ENCODE measurements around the gene CMTM1. TPM values are rescaled to one million over a fixed set of nuclear protein-coding genes. Genes with fewer than 3 reads are reported as not detected.
A peak's percentile ranks its signal among the peaks of the same experiment; 100 is the strongest.
"Not testable (repeated sequence)": the region's sequence is repeated elsewhere in the genome, so short reads cannot be mapped to it uniquely, and the experiment has no call there.

The CMTM1 gene
- total RNA-seq, 2 experiments from 2014 or later = 13.6 to 15.0 TPM

DNA sequence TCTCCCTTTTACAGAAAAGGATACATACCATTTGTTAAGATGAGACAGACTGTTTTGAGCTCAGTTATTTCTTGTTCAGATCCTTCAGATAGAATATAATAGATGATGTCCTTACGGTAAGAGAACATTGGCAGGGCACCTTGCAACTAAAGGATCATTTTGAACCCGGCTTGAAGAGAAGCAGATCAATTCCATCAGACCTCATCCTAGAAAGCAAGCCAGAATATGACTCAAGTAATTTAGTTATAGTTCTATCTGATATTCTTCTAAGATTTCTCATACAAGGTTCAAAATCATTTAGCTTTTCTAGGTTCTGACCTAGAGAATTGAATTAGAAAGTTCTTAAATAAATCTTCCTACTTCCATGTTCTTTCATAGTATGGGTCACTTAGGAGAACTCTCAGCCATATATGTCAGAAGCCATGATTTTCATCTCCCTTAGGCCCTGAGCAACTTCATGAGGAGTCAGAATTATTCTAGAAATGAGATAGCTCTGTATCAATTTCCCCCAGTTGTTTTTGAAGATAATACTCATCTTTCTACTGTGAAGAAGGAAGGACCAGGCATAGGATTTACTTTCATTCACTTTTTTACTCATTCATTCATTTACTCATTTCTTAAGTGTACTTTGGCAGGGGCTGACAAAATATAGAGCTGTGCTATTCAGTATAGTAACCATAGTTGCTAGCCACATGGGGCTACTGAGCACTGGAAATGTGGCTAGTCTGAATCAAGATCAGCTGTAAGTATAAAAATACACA, 2.5 kb upstream of the CMTM1 start:
- H3K4me3 Mint-ChIP-seq = no peak overlapping the region
- H3K36me3 Mint-ChIP-seq (ENCODE audit: low read depth) = peaks cover 76% of the 10 kb centered on the region
- CTCF ChIA-PET = interaction anchor here (0.6 to 4.5 kb wide), 27 partner anchors 8 to 304 kb away, joined by 3 to 48 read pairs (median 5); partner anchors contain the start of genes CKLF, CMTM2, DYNC1LI2 and NAE1
- DNase-seq (no peak), ATAC-seq (no peak)
- H3K9me3 Mint-ChIP-seq (ENCODE audit: insufficient read depth) = no peaks in the 10 kb centered on the region
- H3K27me3 Mint-ChIP-seq (ENCODE audit: low read depth) = no peaks in the 10 kb centered on the region
- peaks cover 57% of the 10 kb centered on the region for H3K4me1 Mint-ChIP-seq (ENCODE audit: low read depth)
- POLR2A ChIA-PET = interaction anchor here (1.1 to 4.0 kb wide), 3 partner anchors 12 to 40 kb away, joined by 3 to 24 read pairs (median 13); partner anchors contain the start of genes CKLF and CMTM3
- H3K27ac Mint-ChIP-seq = no peak overlapping the region

- CTCF ChIA-PET; H3K9me3 Mint-ChIP-seq (ENCODE audit: insufficient read depth); DNase-seq; H3K27me3 Mint-ChIP-seq (ENCODE audit: low read depth); H3K27ac Mint-ChIP-seq; ATAC-seq; H3K4me3 Mint-ChIP-seq; POLR2A ChIA-PET: not testable (repeated sequence)
- Mint-ChIP-seq H3K4me1 (ENCODE audit: low read depth) (peaks cover 37% of the 10 kb centered on the region), H3K36me3 (ENCODE audit: low read depth) (peaks cover 65% of the 10 kb centered on the region)
Measured at GRCh38 chr16:66567270-66567669, 1.0 kb downstream of the CMTM1 start.

GRCh38 chr16:66568355-66568754, 2.1 kb downstream of the CMTM1 start:
- CTCF ChIA-PET = interaction anchor here (0.8 kb wide), 1 partner anchor 14 kb away, joined by 3 read pairs; no protein-coding TSS in a partner anchor
- POLR2A ChIA-PET = no interaction called here
- Mint-ChIP-seq H3K9me3 (ENCODE audit: insufficient read depth) (no peaks in the 10 kb centered on the region), H3K4me1 (ENCODE audit: low read depth) (peaks cover 28% of the 10 kb centered on the region), H3K27ac (no peak overlapping the region), H3K4me3 (no peak overlapping the region), H3K27me3 (ENCODE audit: low read depth) (no peaks in the 10 kb centered on the region), H3K36me3 (ENCODE audit: low read depth) (peaks cover 58% of the 10 kb centered on the region)
- DNase-seq (no peak), ATAC-seq (no peak)

GRCh38 chr16:66569131-66569530, 2.9 kb downstream of the CMTM1 start:
- no peak overlapping the region for H3K27ac Mint-ChIP-seq
- ChIA-PET CTCF (interaction anchor here (0.8 to 1.5 kb wide), 2 partner anchors 13 to 93 kb away, joined by 3 read pairs; no protein-coding TSS in a partner anchor), POLR2A (no interaction called here)
- H3K9me3 Mint-ChIP-seq (ENCODE audit: insufficient read depth) = no peaks in the 10 kb centered on the region
- H3K36me3 Mint-ChIP-seq (ENCODE audit: low read depth) = peaks cover 52% of the 10 kb centered on the region
- peaks cover 23% of the 10 kb centered on the region for H3K4me1 Mint-ChIP-seq (ENCODE audit: low read depth)
- H3K4me3 Mint-ChIP-seq = no peak overlapping the region
- ATAC-seq (no peak), DNase-seq (no peak)
- H3K27me3 Mint-ChIP-seq (ENCODE audit: low read depth) = no peaks in the 10 kb centered on the region

DNA sequence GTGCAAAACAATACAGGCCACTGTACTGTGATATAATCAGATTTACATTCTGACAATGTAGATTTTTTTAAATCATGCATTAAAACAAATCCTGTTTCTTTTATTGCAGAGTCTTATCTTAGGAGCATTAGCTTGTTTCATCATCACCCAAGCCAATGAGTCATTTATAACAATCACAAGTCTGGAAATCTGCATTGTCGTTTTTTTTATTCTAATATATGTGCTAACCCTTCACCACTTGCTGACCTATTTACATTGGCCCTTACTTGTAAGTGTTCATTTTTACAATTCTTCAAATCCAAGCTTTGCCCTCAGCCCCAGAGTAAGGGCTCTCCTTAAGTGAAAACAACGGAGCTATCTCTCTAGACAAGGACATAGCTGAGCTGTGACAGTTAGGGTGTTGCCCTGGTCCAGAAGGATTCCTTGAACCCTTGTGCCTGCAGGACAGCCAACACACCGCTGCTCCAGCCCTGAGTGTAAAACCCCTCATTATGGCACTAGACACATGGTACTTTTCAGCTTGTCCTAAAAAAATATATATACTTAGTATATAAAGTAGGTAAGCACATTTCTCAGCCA, 3.7 kb downstream of the CMTM1 start:
- ATAC-seq (no peak), DNase-seq (no peak)
- no peak overlapping the region for H3K27ac Mint-ChIP-seq
- no peak overlapping the region for H3K4me3 Mint-ChIP-seq
- ChIA-PET CTCF (interaction anchor here (0.7 to 1.5 kb wide), 4 partner anchors 8 to 93 kb away, joined by 3 read pairs; partner anchors contain the start of gene CKLF), POLR2A (interaction anchor here (1.2 kb wide), 1 partner anchor 17 kb away, joined by 4 read pairs; the partner anchor contains the start of gene CKLF)
- peaks cover 20% of the 10 kb centered on the region for H3K4me1 Mint-ChIP-seq (ENCODE audit: low read depth)
- peaks cover 50% of the 10 kb centered on the region for H3K36me3 Mint-ChIP-seq (ENCODE audit: low read depth)
- H3K9me3 Mint-ChIP-seq (ENCODE audit: insufficient read depth) = no peaks in the 10 kb centered on the region
- H3K27me3 Mint-ChIP-seq (ENCODE audit: low read depth) = no peaks in the 10 kb centered on the region

GRCh38 chr16:66572356-66572755, 6.1 kb downstream of the CMTM1 start:
- Mint-ChIP-seq H3K27ac (peak overlapping the region; percentile 62), H3K36me3 (ENCODE audit: low read depth) (peaks cover 26% of the 10 kb centered on the region), H3K4me1 (ENCODE audit: low read depth) (peaks cover 19% of the 10 kb centered on the region), H3K27me3 (ENCODE audit: low read depth) (peaks cover 3% of the 10 kb centered on the region), H3K4me3 (no peak overlapping the region), H3K9me3 (ENCODE audit: insufficient read depth) (no peaks in the 10 kb centered on the region)
- ChIA-PET CTCF (interaction anchor here (1.2 to 2.3 kb wide), 5 partner anchors 9 to 165 kb away, joined by 4 to 14 read pairs (median 7); no protein-coding TSS in a partner anchor), POLR2A (interaction anchor here (0.9 kb wide), 1 partner anchor 25 kb away, joined by 3 read pairs; no protein-coding TSS in a partner anchor)
- ATAC-seq (no peak), DNase-seq (no peak)

- Mint-ChIP-seq H3K27ac (no peak overlapping the region), H3K36me3 (ENCODE audit: low read depth) (peaks cover 19% of the 10 kb centered on the region), H3K4me1 (ENCODE audit: low read depth) (peaks cover 23% of the 10 kb centered on the region), H3K9me3 (ENCODE audit: insufficient read depth) (no peaks in the 10 kb centered on the region), H3K27me3 (ENCODE audit: low read depth) (peaks cover 19% of the 10 kb centered on the region), H3K4me3 (no peak overlapping the region)
- CTCF ChIA-PET = interaction anchor here (0.7 to 2.0 kb wide), 5 partner anchors 10 to 299 kb away, joined by 3 to 7 read pairs (median 4); no protein-coding TSS in a partner anchor
- POLR2A ChIA-PET = interaction anchor here (1.7 kb wide), 1 partner anchor 22 kb away, joined by 6 read pairs; the partner anchor contains the start of gene CKLF
- DNase-seq = no peak
- ATAC-seq = no peak
Measured at GRCh38 chr16:66574081-66574480, 7.8 kb downstream of the CMTM1 start.

- ATAC-seq (no peak), DNase-seq (no peak)
- CTCF ChIA-PET = interaction anchor here (0.7 to 2.0 kb wide), 5 partner anchors 10 to 299 kb away, joined by 3 to 7 read pairs (median 4); no protein-coding TSS in a partner anchor
- Mint-ChIP-seq H3K27me3 (ENCODE audit: low read depth) (peaks cover 22% of the 10 kb centered on the region), H3K9me3 (ENCODE audit: insufficient read depth) (no peaks in the 10 kb centered on the region), H3K36me3 (ENCODE audit: low read depth) (peaks cover 19% of the 10 kb centered on the region), H3K4me3 (no peak overlapping the region), H3K27ac (no peak overlapping the region), H3K4me1 (ENCODE audit: low read depth) (peaks cover 28% of the 10 kb centered on the region)
- POLR2A ChIA-PET = interaction anchor here (1.7 kb wide), 1 partner anchor 22 kb away, joined by 6 read pairs; the partner anchor contains the start of gene CKLF
Measured at GRCh38 chr16:66574531-66574930, 8.3 kb downstream of the CMTM1 start.

- ChIA-PET CTCF (interaction anchor here (0.9 to 2.0 kb wide), 3 partner anchors 12 to 33 kb away, joined by 4 to 7 read pairs (median 4); no protein-coding TSS in a partner anchor), POLR2A (interaction anchor here (0.6 kb wide), 1 partner anchor 24 kb away, joined by 4 read pairs; no protein-coding TSS in a partner anchor)
- Mint-ChIP-seq H3K4me1 (ENCODE audit: low read depth) (peaks cover 29% of the 10 kb centered on the region), H3K9me3 (ENCODE audit: insufficient read depth) (no peaks in the 10 kb centered on the region), H3K4me3 (no peak overlapping the region), H3K27me3 (ENCODE audit: low read depth) (peaks cover 27% of the 10 kb centered on the region), H3K36me3 (ENCODE audit: low read depth) (peaks cover 18% of the 10 kb centered on the region), H3K27ac (no peak overlapping the region)
- DNase-seq (no peak), ATAC-seq (no peak)
Measured at GRCh38 chr16:66575060-66575459, 8.8 kb downstream of the CMTM1 start.

DNA sequence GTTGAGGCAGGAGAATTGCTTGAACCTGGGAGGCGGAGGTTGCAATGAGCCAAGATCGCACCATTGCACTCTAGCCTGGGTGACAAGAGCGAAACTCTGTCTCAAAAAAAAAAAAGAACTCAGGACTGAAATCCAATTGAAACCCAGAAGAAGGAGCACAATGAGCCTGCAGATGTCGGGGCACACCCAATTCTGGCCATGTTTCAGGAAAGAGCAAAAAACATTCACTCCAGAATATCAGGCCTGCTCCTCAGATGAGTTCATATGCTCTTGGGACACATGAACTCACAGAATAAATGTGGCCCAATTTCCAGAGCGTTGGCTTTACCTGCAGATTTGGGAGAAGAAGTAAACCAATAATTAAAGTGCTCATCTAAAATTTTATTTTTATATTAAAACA, 10.1 kb downstream of the CMTM1 start:
- H3K27me3 Mint-ChIP-seq (ENCODE audit: low read depth) = peaks cover 34% of the 10 kb centered on the region
- H3K36me3 Mint-ChIP-seq (ENCODE audit: low read depth) = peaks cover 13% of the 10 kb centered on the region
- CTCF ChIA-PET = no interaction called here
- no peak for ATAC-seq
- no peaks in the 10 kb centered on the region for H3K9me3 Mint-ChIP-seq (ENCODE audit: insufficient read depth)
- H3K4me1 Mint-ChIP-seq (ENCODE audit: low read depth) = peaks cover 27% of the 10 kb centered on the region
- H3K27ac Mint-ChIP-seq = no peak overlapping the region
- no peak for DNase-seq
- POLR2A ChIA-PET = no interaction called here
- H3K4me3 Mint-ChIP-seq = no peak overlapping the region

DNA sequence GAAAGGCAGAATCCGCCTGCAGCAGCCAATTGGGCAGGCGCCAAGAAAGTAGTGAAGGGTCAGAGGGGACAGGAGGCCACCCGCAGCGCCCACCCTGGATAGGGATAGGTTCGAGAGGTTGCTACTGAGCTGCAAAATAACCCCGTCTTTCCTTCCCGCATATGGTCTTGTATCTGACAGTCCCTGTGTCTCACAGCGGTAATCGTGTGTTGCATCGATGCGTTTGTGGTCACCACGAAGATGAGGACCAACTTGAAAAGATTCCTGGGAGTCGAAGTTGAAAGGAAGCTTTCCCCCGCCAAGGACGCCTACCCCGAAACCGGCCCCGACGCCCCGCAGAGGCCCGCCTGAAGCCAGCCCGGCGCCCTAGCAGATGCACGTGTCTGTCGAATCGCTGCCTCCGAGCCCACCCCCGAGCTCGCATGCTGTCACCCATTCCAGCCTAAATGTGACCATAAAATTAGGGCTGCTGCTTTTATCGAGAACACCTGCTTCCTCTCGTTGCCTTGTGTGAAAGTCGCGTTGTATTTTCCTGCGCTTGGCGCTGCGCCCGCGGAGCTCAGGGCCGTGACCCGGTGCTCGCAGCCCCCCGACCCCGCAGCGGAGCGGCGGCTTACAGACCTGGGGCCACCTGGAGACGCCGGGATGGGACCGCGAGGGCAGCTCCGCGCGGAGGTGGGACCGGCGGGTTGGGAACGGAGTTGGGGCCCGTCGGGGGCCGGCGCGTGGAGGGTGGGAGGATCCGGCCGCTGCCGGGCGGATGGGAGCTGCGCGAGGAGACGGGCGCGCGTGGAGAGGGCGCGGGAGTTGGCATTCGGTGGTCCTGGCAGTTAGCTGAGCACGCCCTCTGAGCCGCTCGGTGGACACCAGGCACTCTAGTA, 12.7 kb downstream of the CMTM1 start, which contains the start of gene CMTM2:
CMTM2 (plus strand) TSS at position 813 of the 881 bp plus-strand sequence. CDS start 145 bp downstream, outside the sequence.
- no peak for DNase-seq
- Mint-ChIP-seq H3K36me3 (ENCODE audit: low read depth) (peaks cover 5% of the 10 kb centered on the region), H3K27me3 (ENCODE audit: low read depth) (peaks cover 34% of the 10 kb centered on the region), H3K9me3 (ENCODE audit: insufficient read depth) (no peaks in the 10 kb centered on the region), H3K27ac (no peak within 1 kb of the TSS), H3K4me1 (ENCODE audit: low read depth) (peaks cover 16% of the 10 kb centered on the region), H3K4me3 (no peak within 1 kb of the TSS)
- ChIA-PET POLR2A (interaction anchor here (1.2 kb wide), 2 partner anchors 18 to 26 kb away, joined by 4 read pairs; partner anchors contain the start of gene CKLF), CTCF (interaction anchor here (1.3 to 3.5 kb wide), 5 partner anchors 11 to 252 kb away, joined by 4 to 26 read pairs (median 9); partner anchors contain the start of gene NAE1)
- ATAC-seq = peak; percentile 63
